ENCODE measurements around the gene PPL.

The PPL gene

GRCh38 chr16:4936991-4937781, at the start of gene PPL:
Gene PPL (minus strand): TSS chr16:4937148. CDS start chr16:4937045, 103 bp downstream.
- DNase-seq (no peak), ATAC-seq (ENCODE audit: insufficient read depth, low read depth) (no peak)
- Histone ChIP-seq H3K79me2 (ENCODE audit: insufficient read depth, low read length) (no peaks in the 10 kb centered on the region), H3K9me3 (ENCODE audit: insufficient read depth, low read length, severe bottlenecking) (no peaks in the 10 kb centered on the region), H3K9ac (ENCODE audit: low read depth, low read length) (no peak within 1 kb of the TSS), H2AFZ (ENCODE audit: low read depth, low read length) (no peak within 1 kb of the TSS), H4K20me1 (ENCODE audit: insufficient read depth, low read length) (0 out of 2 replicates have a peak, but pooled peaks cover 3% of the 10 kb centered on the region), H3K4me2 (ENCODE audit: insufficient read depth, low read length) (no peak within 1 kb of the TSS), H3K27me3 (ENCODE audit: insufficient read depth, low read length, poor library complexity) (no peaks in the 10 kb centered on the region), H3K27ac (ENCODE audit: low read length) (no peak within 1 kb of the TSS), H3K4me1 (ENCODE audit: insufficient read depth, low read length) (no peaks in the 10 kb centered on the region), H3K36me3 (ENCODE audit: insufficient read depth, low read length) (no peaks in the 10 kb centered on the region), H3K4me3 (ENCODE audit: low read depth in 1 of 2, low read length in 2 of 2) (no peak within 1 kb of the TSS)
- no peak for TF ChIP-seq CTCF (IDR thresholded peaks at IDR 0.05; ENCODE audit: borderline replicate concordance, extremely low read depth, low read length, poor library complexity, severe bottlenecking)
- TF ChIP-seq EZH2 (IDR thresholded peaks at IDR 0.05; ENCODE audit: borderline replicate concordance, low read depth, low read length, severe bottlenecking): no peak

GRCh38 chr16:4984174-4984990, 47.4 kb upstream of the PPL start:
- no peaks in the 10 kb centered on the region for H4K20me1 ChIP-seq (ENCODE audit: insufficient read depth, low read length)
- H2AFZ ChIP-seq (ENCODE audit: low read depth, low read length): no peak overlapping the region
- no peaks in the 10 kb centered on the region for H3K36me3 ChIP-seq (ENCODE audit: insufficient read depth, low read length)
- TF ChIP-seq EZH2 (IDR thresholded peaks at IDR 0.05; ENCODE audit: borderline replicate concordance, low read depth, low read length, severe bottlenecking) (no peak), CTCF (IDR thresholded peaks at IDR 0.05; ENCODE audit: borderline replicate concordance, extremely low read depth, low read length, poor library complexity, severe bottlenecking) (no peak)
- H3K4me2 ChIP-seq (ENCODE audit: insufficient read depth, low read length): no peak overlapping the region
- H3K9ac ChIP-seq (ENCODE audit: low read depth, low read length): no peak overlapping the region
- no peak for DNase-seq
- no peak for ATAC-seq (ENCODE audit: insufficient read depth, low read depth)
- H3K4me3 ChIP-seq (ENCODE audit: low read depth in 1 of 2, low read length in 2 of 2): no peak overlapping the region
- H3K9me3 ChIP-seq (ENCODE audit: insufficient read depth, low read length, severe bottlenecking): no peaks in the 10 kb centered on the region
- H3K79me2 ChIP-seq (ENCODE audit: insufficient read depth, low read length): no peaks in the 10 kb centered on the region
- peaks cover under 1% of the 10 kb centered on the region for H3K27me3 ChIP-seq (ENCODE audit: insufficient read depth, low read length, poor library complexity)
- H3K4me1 ChIP-seq (ENCODE audit: insufficient read depth, low read length): no peaks in the 10 kb centered on the region
- H3K27ac ChIP-seq (ENCODE audit: low read length): no peak overlapping the region

- Histone ChIP-seq H3K36me3 (ENCODE audit: insufficient read depth, low read length) (no peaks in the 10 kb centered on the region), H3K27ac (ENCODE audit: low read length) (no peak overlapping the region), H3K4me3 (ENCODE audit: low read depth in 1 of 2, low read length in 2 of 2) (no peak overlapping the region), H3K9me3 (ENCODE audit: insufficient read depth, low read length, severe bottlenecking) (no peaks in the 10 kb centered on the region), H2AFZ (ENCODE audit: low read depth, low read length) (no peak overlapping the region), H3K27me3 (ENCODE audit: insufficient read depth, low read length, poor library complexity) (peaks cover 3% of the 10 kb centered on the region), H3K9ac (ENCODE audit: low read depth, low read length) (no peak overlapping the region), H3K4me2 (ENCODE audit: insufficient read depth, low read length) (no peak overlapping the region), H3K79me2 (ENCODE audit: insufficient read depth, low read length) (no peaks in the 10 kb centered on the region), H3K4me1 (ENCODE audit: insufficient read depth, low read length) (no peaks in the 10 kb centered on the region), H4K20me1 (ENCODE audit: insufficient read depth, low read length) (0 out of 2 replicates have a peak, but pooled peaks cover 3% of the 10 kb centered on the region)
- DNase-seq: no peak
- TF ChIP-seq EZH2 (IDR thresholded peaks at IDR 0.05; ENCODE audit: borderline replicate concordance, low read depth, low read length, severe bottlenecking): no peak
- no peak for TF ChIP-seq CTCF (IDR thresholded peaks at IDR 0.05; ENCODE audit: borderline replicate concordance, extremely low read depth, low read length, poor library complexity, severe bottlenecking)
- no peak for ATAC-seq (ENCODE audit: insufficient read depth, low read depth)
Measured at GRCh38 chr16:4982056-4982867, 45.3 kb upstream of the PPL start.

All from DND-41 (cell line).